Naive thymus-derived CD8-positive, alpha-beta T cell (primary cell): ENCODE data around the gene FIGNL2. TPM values are rescaled to one million over a fixed set of nuclear protein-coding genes. Genes with fewer than 3 reads are reported as not detected.
A peak's percentile ranks its signal among the peaks of the same experiment; 100 is the strongest.

ENCODE experiments used
- ATAC-seq, 2 donors: fragments of 150-1000 bp; cut with Tn5 transposase in 1 of 2; sonication (Bioruptor Pico), chemical (Tn5 transposase) in 1 of 2; 1 replicate in 1 of 2; 2 replicates in 1 of 2; pipeline ENCODE4 v1.10.0; 2021; ENCODE audit warnings: mild to moderate bottlenecking in 2 of 2, moderate library complexity in 2 of 2
- POLR2A ChIA-PET: fragments of 350-600 bp; sonication (Branson Sonifier 250); formaldehyde crosslinking; loops from one replicate; lab custom pipeline; 2021; ENCODE audit warnings: antibody characterized with exemption; lab: Charles Lee
- DNase-seq, 10 donors: peaks; one replicate each; pipeline versions ENCODE4 v3.0.0 to v3.0.0-alpha.2; 2020 to 2022
- H3K27ac Mint-ChIP-seq, 10 donors: one replicate each; pipeline ENCODE4 v1.8.0; 2020 to 2022; ENCODE audit warnings: mild to moderate bottlenecking in 10 of 10, mixed read lengths in 10 of 10, moderate library complexity in 4 of 10, inconsistent platforms in 1 of 10
- H3K27me3 Mint-ChIP-seq, 5 donors: one replicate each; pipeline ENCODE4 v1.8.0; 2021 to 2022; ENCODE audit warnings: mixed read lengths in 5 of 5
- H3K36me3 Mint-ChIP-seq, 3 donors: one replicate each; pipeline ENCODE4 v1.8.0; 2020 to 2022; ENCODE audit warnings: mixed read lengths in 3 of 3, mild to moderate bottlenecking in 2 of 3, inconsistent platforms in 1 of 3
- H3K4me1 Mint-ChIP-seq, 4 donors: one replicate each; pipeline ENCODE4 v1.8.0; 2021 to 2022; ENCODE audit warnings: mixed read lengths in 4 of 4
- H3K4me3 Mint-ChIP-seq, 10 donors: one replicate each; pipeline ENCODE4 v1.8.0; 2020 to 2022; ENCODE audit warnings: mild to moderate bottlenecking in 10 of 10, mixed read lengths in 10 of 10, moderate library complexity in 6 of 10, inconsistent platforms in 1 of 10
- H3K9me3 Mint-ChIP-seq, 9 donors: one replicate each; pipeline ENCODE4 v1.8.0; 2020 to 2022; ENCODE audit warnings: mixed read lengths in 9 of 9, mild to moderate bottlenecking in 3 of 9, inconsistent platforms in 1 of 9, moderate library complexity in 1 of 9
- polyA plus RNA-seq, 3 donors: library from polyadenylated mRNA; unstranded; fragments of 300-500 nt; fragmentation: Illumina TruSeq; gene quantifications; one replicate each; pipeline ENCODE4 v1.2.3, GENCODE V29; 2021
- total RNA-seq, 8 experiments: library from RNA in 2 of 8; stranded (reverse) in 2 of 8; gene quantifications; one replicate each; pipeline ENCODE4 v1.2.3 and lab custom pipeline; 2021 to 2026

Gene FIGNL2, protein sequence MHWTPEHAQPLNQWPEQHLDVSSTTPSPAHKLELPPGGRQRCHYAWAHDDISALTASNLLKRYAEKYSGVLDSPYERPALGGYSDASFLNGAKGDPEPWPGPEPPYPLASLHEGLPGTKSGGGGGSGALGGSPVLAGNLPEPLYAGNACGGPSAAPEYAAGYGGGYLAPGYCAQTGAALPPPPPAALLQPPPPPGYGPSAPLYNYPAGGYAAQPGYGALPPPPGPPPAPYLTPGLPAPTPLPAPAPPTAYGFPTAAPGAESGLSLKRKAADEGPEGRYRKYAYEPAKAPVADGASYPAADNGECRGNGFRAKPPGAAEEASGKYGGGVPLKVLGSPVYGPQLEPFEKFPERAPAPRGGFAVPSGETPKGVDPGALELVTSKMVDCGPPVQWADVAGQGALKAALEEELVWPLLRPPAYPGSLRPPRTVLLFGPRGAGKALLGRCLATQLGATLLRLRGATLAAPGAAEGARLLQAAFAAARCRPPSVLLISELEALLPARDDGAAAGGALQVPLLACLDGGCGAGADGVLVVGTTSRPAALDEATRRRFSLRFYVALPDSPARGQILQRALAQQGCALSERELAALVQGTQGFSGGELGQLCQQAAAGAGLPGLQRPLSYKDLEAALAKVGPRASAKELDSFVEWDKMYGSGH
- total RNA-seq (1 to 10 TPM; 2.8 to 3.2 TPM), polyA plus RNA-seq (under 1 TPM in 2 of 3 donors, not detected in 1; 0.08 to 0.21 TPM), total RNA-seq (lab: John Stamatoyannopoulos, UW) (1.6 to 3.0 (median 2.5) reads per million in 6 experiments)

- POLR2A ChIA-PET: no interaction called here
- peaks cover 6 to 40% (median 28%) of the 10 kb centered on the region in 5 donors for H3K27me3 Mint-ChIP-seq
These were observed at the start of gene FIGNL2 for GRCh38 chr12:51848326-51848727. Gene FIGNL2, minus strand, starts transcription at chr12:51848718. Its CDS starts 26,305 bp downstream, at chr12:51822413.

DNA sequence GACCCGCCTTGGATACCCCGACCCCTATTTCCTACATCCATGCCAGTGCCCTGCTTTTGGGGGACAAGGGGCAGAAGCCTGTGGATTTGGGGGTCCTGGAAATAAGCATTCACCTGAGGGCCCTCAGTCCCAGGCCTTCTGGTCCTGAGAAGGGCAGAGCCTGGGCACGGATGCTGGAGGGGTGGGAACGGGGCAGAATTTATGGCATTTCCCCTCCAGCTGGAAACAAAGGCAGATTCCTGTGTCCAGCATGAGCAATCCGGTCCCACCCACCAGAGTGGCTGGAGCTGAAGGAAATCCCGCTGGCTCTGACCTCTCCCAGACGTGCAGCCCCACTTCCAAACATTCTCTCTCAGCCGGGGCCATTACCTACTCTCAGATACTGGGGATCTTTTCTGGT lies 48.7 kb upstream of the FIGNL2 start:
- H3K27ac Mint-ChIP-seq: peak overlapping the region in 3 of 10 donors; percentile 43 to 80 (median 76)

More at GRCh38 chr12:51848326-51848727, at the start of gene FIGNL2:
- peaks cover 15 to 40% (median 30%) of the 10 kb centered on the region in 4 donors for H3K4me1 Mint-ChIP-seq
- peak within 1 kb of the TSS in 2 of 10 donors; percentile 25 to 43 for H3K27ac Mint-ChIP-seq
- DNase-seq (no peak), ATAC-seq (no peak)
- no peaks in the 10 kb centered on the region for H3K36me3 Mint-ChIP-seq
- peak within 1 kb of the TSS; percentile 63 to 83 (median 72) for H3K4me3 Mint-ChIP-seq
- no peaks in the 10 kb centered on the region for H3K9me3 Mint-ChIP-seq

GRCh38 chr12:51896236-51896635 lies 47.7 kb upstream of the FIGNL2 start:
- H3K4me3 Mint-ChIP-seq: no peak overlapping the region
- peaks cover 2 to 14% (median 10%) of the 10 kb centered on the region in 5 donors for H3K27me3 Mint-ChIP-seq
- DNase-seq (no peak), ATAC-seq (no peak)
- H3K4me1 Mint-ChIP-seq: no peaks in the 10 kb centered on the region
- peak overlapping the region in 1 of 10 donors; percentile 14 for H3K27ac Mint-ChIP-seq
- H3K9me3 Mint-ChIP-seq: no peaks in the 10 kb centered on the region
- POLR2A ChIA-PET: no interaction called here
- no peaks in the 10 kb centered on the region for H3K36me3 Mint-ChIP-seq

More for the DNA sequence above, 48.7 kb upstream of the FIGNL2 start:
- peaks cover 2 to 14% (median 10%) of the 10 kb centered on the region in 5 donors for H3K27me3 Mint-ChIP-seq
- H3K36me3 Mint-ChIP-seq: no peaks in the 10 kb centered on the region
- no peak overlapping the region for H3K4me3 Mint-ChIP-seq
- H3K4me1 Mint-ChIP-seq: no peaks in the 10 kb centered on the region
- DNase-seq (no peak), ATAC-seq (no peak)
- POLR2A ChIA-PET: no interaction called here
- no peaks in the 10 kb centered on the region for H3K9me3 Mint-ChIP-seq

DNA sequence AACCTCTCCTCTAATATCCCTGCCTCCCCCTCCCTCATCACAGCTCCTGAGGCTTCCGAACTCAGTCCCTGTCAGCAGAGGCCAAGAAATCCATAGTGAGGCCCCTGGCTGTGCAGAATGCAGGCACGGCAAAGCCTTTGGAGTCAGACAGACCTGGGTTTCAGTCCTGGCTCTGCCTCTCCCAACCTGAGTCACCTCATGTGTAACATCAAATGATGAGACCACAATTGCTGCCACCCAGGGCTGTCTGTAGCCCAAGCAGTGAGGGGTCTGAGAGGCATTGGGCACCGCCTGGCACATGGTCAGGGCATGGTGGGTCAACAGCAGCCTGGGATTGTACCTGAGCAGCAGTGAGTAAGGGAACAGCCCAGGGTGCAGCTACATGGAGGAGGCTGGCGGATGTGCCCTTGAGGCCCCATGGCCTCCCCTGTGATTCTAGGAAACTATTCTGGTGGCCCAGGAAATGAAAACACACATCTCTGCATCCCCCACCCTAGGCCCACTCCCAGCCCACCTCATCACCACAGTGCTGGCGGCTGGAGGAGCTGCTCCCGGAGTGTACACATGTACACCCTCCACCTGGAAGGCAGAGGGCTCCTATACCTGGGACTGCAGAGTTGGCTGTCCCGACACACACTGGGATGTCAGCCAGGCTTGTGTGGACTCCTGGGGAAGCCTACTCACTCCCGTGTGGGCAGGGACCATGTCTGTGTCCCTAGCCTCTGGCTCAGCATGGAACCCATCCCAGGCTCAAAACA lies 47.0 kb upstream of the FIGNL2 start:
- POLR2A ChIA-PET: no interaction called here
- Mint-ChIP-seq H3K27ac (peak overlapping the region in 1 of 10 donors; percentile 14), H3K4me1 (no peaks in the 10 kb centered on the region), H3K27me3 (peaks cover 2 to 14% (median 10%) of the 10 kb centered on the region in 5 donors), H3K9me3 (no peaks in the 10 kb centered on the region), H3K36me3 (no peaks in the 10 kb centered on the region), H3K4me3 (no peak overlapping the region)
- DNase-seq (no peak), ATAC-seq (no peak)

GRCh38 chr12:51893786-51894185 lies 45.3 kb upstream of the FIGNL2 start:
- POLR2A ChIA-PET: no interaction called here
- Mint-ChIP-seq H3K4me3 (no peak overlapping the region), H3K27me3 (peaks cover 2 to 14% (median 10%) of the 10 kb centered on the region in 5 donors), H3K36me3 (no peaks in the 10 kb centered on the region), H3K9me3 (no peaks in the 10 kb centered on the region), H3K27ac (no peak overlapping the region), H3K4me1 (no peaks in the 10 kb centered on the region)
- no peak for DNase-seq
- ATAC-seq: no peak

DNA sequence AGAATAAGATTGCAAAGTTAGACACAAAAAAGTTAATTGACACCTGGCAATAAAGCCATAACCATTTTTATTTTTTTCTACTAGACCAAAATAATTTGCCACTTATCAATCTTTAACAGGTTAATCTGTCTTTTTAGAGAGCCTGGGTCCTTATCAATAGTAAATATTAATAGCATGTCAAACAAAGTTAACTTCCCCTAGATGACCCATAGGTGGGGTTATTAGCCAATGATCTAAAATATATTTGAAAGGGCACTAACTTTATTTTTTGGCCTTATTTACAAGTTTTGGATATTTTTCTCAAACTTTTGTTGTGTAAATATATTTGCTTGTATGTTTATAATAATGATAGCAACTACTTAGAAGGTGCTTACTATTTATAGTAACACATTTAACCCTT lies 43.3 kb upstream of the FIGNL2 start:
- Mint-ChIP-seq H3K27ac (no peak overlapping the region), H3K9me3 (no peaks in the 10 kb centered on the region), H3K36me3 (no peaks in the 10 kb centered on the region), H3K27me3 (peaks cover 2 to 7% (median 6%) of the 10 kb centered on the region in 5 donors), H3K4me3 (no peak overlapping the region), H3K4me1 (peaks cover 0 to 2% (median 0%) of the 10 kb centered on the region in 4 donors)
- POLR2A ChIA-PET: no interaction called here
- no peak for ATAC-seq
- no peak for DNase-seq

- peaks cover 7 to 12% (median 10%) of the 10 kb centered on the region in 4 donors for H3K4me1 Mint-ChIP-seq
- no peak for DNase-seq
- H3K9me3 Mint-ChIP-seq: no peaks in the 10 kb centered on the region
- no peak overlapping the region for H3K4me3 Mint-ChIP-seq
- H3K27me3 Mint-ChIP-seq: peaks cover 0 to 2% (median 0%) of the 10 kb centered on the region in 5 donors
- POLR2A ChIA-PET: no interaction called here
- no peak overlapping the region for H3K27ac Mint-ChIP-seq
- ATAC-seq: no peak
- H3K36me3 Mint-ChIP-seq: no peaks in the 10 kb centered on the region
These were observed 42.1 kb upstream of the FIGNL2 start for GRCh38 chr12:51890511-51891171.

DNA sequence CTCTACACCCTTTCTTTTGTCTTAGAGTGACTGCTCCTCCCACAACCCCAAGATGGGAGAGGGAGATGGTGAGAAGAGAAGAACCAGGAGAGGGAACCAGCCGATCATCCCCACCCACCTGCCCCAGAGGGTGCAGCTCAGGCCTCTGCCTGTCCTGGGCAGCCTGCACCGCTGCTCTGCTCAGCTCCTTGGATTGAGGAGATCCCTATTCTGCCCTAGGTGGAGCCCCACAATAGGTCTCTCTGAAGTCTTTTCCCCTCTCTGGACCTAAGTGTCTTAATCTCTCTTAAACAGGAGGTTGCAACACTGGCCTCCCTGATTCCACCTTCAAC lies 41.6 kb upstream of the FIGNL2 start:
- Mint-ChIP-seq H3K4me1 (peaks cover 7 to 15% (median 13%) of the 10 kb centered on the region in 4 donors), H3K36me3 (no peaks in the 10 kb centered on the region), H3K27ac (no peak overlapping the region), H3K9me3 (no peaks in the 10 kb centered on the region), H3K27me3 (peaks cover 0 to 2% (median 0%) of the 10 kb centered on the region in 5 donors), H3K4me3 (no peak overlapping the region)
- DNase-seq (no peak), ATAC-seq (no peak)
- POLR2A ChIA-PET: no interaction called here

- H3K9me3 Mint-ChIP-seq: peaks cover 0 to 5% (median 0%) of the 10 kb centered on the region in 9 donors
- peaks cover 0 to 2% (median 0%) of the 10 kb centered on the region in 5 donors for H3K27me3 Mint-ChIP-seq
- no peak overlapping the region for H3K27ac Mint-ChIP-seq
- DNase-seq: no peak
- ATAC-seq: no peak
- peaks cover 7 to 18% (median 14%) of the 10 kb centered on the region in 4 donors for H3K4me1 Mint-ChIP-seq
- no peaks in the 10 kb centered on the region for H3K36me3 Mint-ChIP-seq
- H3K4me3 Mint-ChIP-seq: no peak overlapping the region
- POLR2A ChIA-PET: interaction anchor here (0.7 kb wide), 1 partner anchor 98 kb away, joined by 3 read pairs; no protein-coding TSS in a partner anchor
These were observed 41.0 kb upstream of the FIGNL2 start for GRCh38 chr12:51889216-51890132.

DNA sequence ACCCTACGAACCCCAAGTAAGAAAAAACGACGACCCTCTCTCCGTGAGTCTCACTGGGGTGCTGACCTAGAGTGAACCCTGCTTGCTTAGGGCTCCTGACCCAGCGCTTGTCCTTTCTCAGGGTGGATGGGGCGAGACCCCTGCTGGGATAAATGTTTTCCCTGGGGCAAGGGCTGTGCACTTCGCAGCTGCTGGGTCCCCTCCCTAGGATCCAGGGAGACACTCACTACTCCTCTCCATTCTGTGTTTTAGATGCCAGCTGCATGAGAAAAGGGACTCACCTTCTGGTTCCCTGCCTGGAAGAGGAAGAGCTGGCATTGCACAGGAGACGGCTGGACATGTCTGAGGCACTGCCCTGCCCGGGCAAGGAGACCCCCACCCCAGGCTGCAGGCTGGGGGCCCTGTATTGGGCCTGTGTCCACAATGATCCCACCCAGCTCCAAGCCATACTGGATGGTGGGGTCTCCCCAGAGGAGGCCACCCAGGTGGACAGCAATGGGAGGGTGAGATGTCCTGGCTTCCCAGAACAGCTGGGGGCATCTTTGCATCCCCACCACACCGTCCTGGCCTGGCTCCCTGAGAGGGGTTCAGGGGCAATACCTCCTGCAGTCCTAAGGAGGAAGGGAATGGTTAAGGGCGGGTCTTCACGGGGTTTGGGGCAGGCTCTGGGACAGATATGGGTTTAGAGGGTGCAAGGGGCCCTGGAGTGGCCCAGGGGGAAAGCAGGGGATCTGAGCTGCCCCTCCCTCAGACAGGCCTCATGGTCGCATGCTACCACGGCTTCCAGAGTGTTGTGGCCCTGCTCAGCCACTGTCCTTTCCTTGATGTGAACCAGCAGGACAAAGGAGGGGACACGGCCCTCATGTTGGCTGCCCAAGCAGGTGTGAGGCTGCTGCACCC lies 40.0 kb upstream of the FIGNL2 start:
- Mint-ChIP-seq H3K4me3 (peak overlapping the region in 1 of 10 donors; percentile 49), H3K4me1 (peaks cover 7 to 18% (median 14%) of the 10 kb centered on the region in 4 donors), H3K9me3 (peaks cover 0 to 5% (median 0%) of the 10 kb centered on the region in 9 donors), H3K27me3 (peaks cover 0 to 2% (median 0%) of the 10 kb centered on the region in 5 donors), H3K27ac (peak overlapping the region in 5 of 10 donors; percentile 18 to 72 (median 43)), H3K36me3 (no peaks in the 10 kb centered on the region)
- no peak for ATAC-seq
- POLR2A ChIA-PET: interaction anchor here (0.7 kb wide), 1 partner anchor 99 kb away, joined by 3 read pairs; no protein-coding TSS in a partner anchor
- no peak for DNase-seq
